ENCODE data around the gene PNMA6A. TPM values are rescaled to one million over a fixed set of nuclear protein-coding genes. Genes with fewer than 3 reads are reported as not detected.
"Not testable (repeated sequence)": the region's sequence is repeated elsewhere in the genome, so short reads cannot be mapped to it uniquely, and the experiment has no call there.

Gene PNMA6A
- total RNA-seq, 4 donors from 2014 or later, result 0.19 to 1.3 TPM; not detected in 2

- Histone ChIP-seq H3K9me3 (no peaks in the 10 kb centered on the region), H3K36me3 (no peaks in the 10 kb centered on the region), H3K27me3 (peaks cover 0 to 3% (median 1%) of the 10 kb centered on the region in 4 donors), H3K4me1 (no peaks in the 10 kb centered on the region), H3K4me3 (no peak overlapping the region), H3K27ac (no peak overlapping the region)
- intact Hi-C loops (cut with DNase I), result no loop called here
- no peak for DNase-seq
- no peak for TF ChIP-seq POLR2A (IDR thresholded peaks at IDR 0.05)
- no peak for TF ChIP-seq CTCF (IDR thresholded peaks at IDR 0.05)
- 89 to 100% methylated on average over 2 of the region's 2 CpGs for WGBS, 2 donors
These were observed 8.2 kb upstream of the PNMA6A start for GRCh38 chrX:153064061-153064460.

- Histone ChIP-seq H3K27me3 (no peaks in the 10 kb centered on the region), H3K27ac (no peak overlapping the region), H3K36me3 (no peaks in the 10 kb centered on the region), H3K4me1 (no peaks in the 10 kb centered on the region), H3K4me3 (no peak overlapping the region), H3K9me3 (no peaks in the 10 kb centered on the region)
- DNase-seq, result no peak
- WGBS, 2 donors, result 50% methylated on average over 2 of the region's 6 CpGs; no CpG with 5 or more reads in 1 of the 2 donors
- TF ChIP-seq POLR2A (IDR thresholded peaks at IDR 0.05) (no peak), CTCF (IDR thresholded peaks at IDR 0.05) (no peak)
- intact Hi-C loops (cut with DNase I), result no loop called here
These were observed 6.9 kb upstream of the PNMA6A start for GRCh38 chrX:153065389-153065788.

DNA sequence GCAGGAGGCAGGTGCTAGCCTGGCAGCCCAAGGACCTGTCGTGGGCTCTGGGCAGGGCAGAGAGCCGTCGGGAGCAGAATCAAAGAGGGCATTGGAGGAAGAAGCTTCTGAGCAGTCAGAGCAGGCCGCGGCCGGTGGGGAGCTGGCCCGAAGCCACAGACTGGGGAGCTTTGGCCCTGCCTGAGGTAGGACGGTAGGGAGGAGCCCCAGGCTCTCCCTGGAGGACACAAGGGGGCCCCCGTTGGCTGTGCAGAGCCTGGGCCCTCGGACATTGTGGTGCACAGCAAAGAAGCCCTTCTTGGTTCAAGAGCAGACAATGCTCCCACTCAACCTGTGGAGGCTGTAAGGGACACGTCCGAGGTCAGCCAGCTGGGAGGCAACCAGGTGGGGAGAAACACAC lies 5.9 kb upstream of the PNMA6A start:
- WGBS, 2 donors, result no CpG with 5 or more reads among the region's 12 CpGs
- H3K9me3 ChIP-seq; H3K27me3 ChIP-seq; H3K27ac ChIP-seq; H3K36me3 ChIP-seq; intact Hi-C loops (cut with DNase I); DNase-seq; H3K4me3 ChIP-seq; H3K4me1 ChIP-seq: not testable (repeated sequence)

- H3K4me3 ChIP-seq; H3K4me1 ChIP-seq; H3K36me3 ChIP-seq; intact Hi-C loops (cut with DNase I); H3K9me3 ChIP-seq; DNase-seq; H3K27me3 ChIP-seq; H3K27ac ChIP-seq: not testable (repeated sequence)
- WGBS, 2 donors, result no CpG with 5 or more reads among the region's 29 CpGs
These were observed 1.1 kb downstream of the PNMA6A start for GRCh38 chrX:153073331-153073730.

DNA sequence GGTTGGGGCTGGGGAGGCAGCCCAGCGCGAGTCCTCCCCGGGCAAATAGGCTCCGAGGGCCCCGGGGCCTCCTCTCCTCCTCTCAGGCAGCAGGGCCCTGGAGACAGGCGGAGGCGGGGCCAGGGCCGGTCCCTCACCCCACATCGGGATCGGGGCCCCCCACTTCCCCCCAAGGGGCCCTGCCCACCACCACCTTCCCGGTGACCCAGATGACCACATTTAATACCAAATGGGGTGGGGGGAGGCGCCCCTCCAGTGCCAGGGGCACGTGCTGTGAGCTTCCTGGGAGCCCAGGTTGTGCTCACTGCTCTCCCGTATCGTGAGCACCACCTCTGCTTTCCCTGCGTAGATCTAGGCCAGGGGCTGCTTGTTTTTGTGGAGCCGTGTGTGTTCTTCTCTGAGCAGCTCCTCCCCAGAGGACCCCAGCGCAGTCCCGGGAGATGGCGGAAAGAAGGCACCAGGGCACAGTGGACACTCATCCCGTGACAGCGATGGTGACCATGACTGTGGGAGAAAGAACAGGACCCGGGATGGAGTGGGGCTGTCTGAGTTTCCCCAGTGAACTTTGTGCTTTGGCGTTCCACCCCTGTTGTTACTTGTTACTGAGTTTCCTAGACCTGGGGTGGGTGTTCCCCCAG lies 2.1 kb downstream of the PNMA6A start:
- no peak for TF ChIP-seq POLR2A (IDR thresholded peaks at IDR 0.05)
- TF ChIP-seq CTCF (IDR thresholded peaks at IDR 0.05), result no peak
- intact Hi-C loops (cut with DNase I), result no loop called here
- Histone ChIP-seq H3K4me3 (no peak overlapping the region), H3K9me3 (no peaks in the 10 kb centered on the region), H3K36me3 (no peaks in the 10 kb centered on the region), H3K4me1 (no peaks in the 10 kb centered on the region), H3K27me3 (no peaks in the 10 kb centered on the region), H3K27ac (no peak overlapping the region)
- no peak for DNase-seq
- WGBS, 2 donors, result 77% methylated on average over 5 of the region's 24 CpGs; no CpG with 5 or more reads in 1 of the 2 donors

DNA sequence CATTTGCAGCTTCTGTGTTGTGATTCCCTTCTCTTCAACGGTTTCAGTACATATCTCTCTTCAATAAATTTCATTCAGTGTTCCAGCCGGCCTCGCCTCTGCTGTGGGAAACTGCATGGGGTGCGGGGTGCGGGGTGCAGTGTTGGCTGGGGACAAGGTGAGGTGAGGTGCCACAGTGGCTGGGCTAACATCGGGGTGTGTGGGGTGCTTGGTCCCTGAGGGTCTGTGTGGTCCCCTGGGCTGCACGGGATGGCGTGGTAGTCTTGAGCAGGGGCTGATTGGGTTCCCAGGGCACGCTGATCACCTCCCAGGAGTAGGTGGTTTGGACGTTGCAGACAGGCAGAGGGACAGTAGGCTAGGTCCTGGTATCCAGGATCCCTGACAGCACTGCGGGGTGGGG lies 2.7 kb downstream of the PNMA6A start:
- Histone ChIP-seq H3K27me3 (no peaks in the 10 kb centered on the region), H3K27ac (no peak overlapping the region), H3K4me1 (no peaks in the 10 kb centered on the region), H3K36me3 (no peaks in the 10 kb centered on the region), H3K9me3 (no peaks in the 10 kb centered on the region), H3K4me3 (no peak overlapping the region)
- intact Hi-C loops (cut with DNase I), result no loop called here
- DNase-seq, result no peak
- TF ChIP-seq CTCF (IDR thresholded peaks at IDR 0.05), result no peak
- TF ChIP-seq POLR2A (IDR thresholded peaks at IDR 0.05), result no peak
- WGBS, 2 donors, result 80% methylated on average over 2 of the region's 11 CpGs; no CpG with 5 or more reads in 1 of the 2 donors

Measured in esophagus squamous epithelium (tissue), 5 donors.